KMS-11 (cell line): ENCODE data around the gene ACVRL1.

Source experiments
- H2AFZ ChIP-seq: fragments of 200-600 bp; sonication (generic); 2 replicates; pipeline ENCODE4 v1.6.1; 2016; ENCODE audit warnings: antibody characterized with exemption, mixed run types, low read depth
- H3K27ac ChIP-seq: fragments of 200-600 bp; sonication (generic); 2 replicates; pipeline ENCODE4 v1.6.1; 2016; ENCODE audit warnings: mild to moderate bottlenecking, mixed run types
- H3K27me3 ChIP-seq: fragments of 200-600 bp; sonication (generic); 2 replicates; pipeline ENCODE4 v1.6.1; 2017; ENCODE audit warnings: mild to moderate bottlenecking, low read depth, mixed run types, moderate library complexity; ENCODE audit not compliant: insufficient read depth
- H3K36me3 ChIP-seq: fragments of 200-600 bp; sonication (generic); 2 replicates; pipeline ENCODE4 v1.6.1; 2017; ENCODE audit warnings: mild to moderate bottlenecking, mixed run types; ENCODE audit not compliant: insufficient read depth
- H3K4me1 ChIP-seq: fragments of 200-600 bp; sonication (generic); 2 replicates; pipeline ENCODE4 v1.6.1; 2016; ENCODE audit warnings: mild to moderate bottlenecking, low read depth, mixed run types; ENCODE audit not compliant: poor library complexity, severe bottlenecking
- H3K4me2 ChIP-seq: fragments of 200-600 bp; sonication (generic); 2 replicates; pipeline ENCODE4 v1.7.0; 2016; ENCODE audit warnings: mild to moderate bottlenecking, mixed run types
- H3K4me3 ChIP-seq: fragments of 200-600 bp; sonication (generic); IDR thresholded peaks from 2 replicates; pipeline ENCODE4 v1.6.1; 2017; ENCODE audit warnings: low read depth, low read length, mixed read lengths; ENCODE audit not compliant: insufficient read depth
- H3K79me2 ChIP-seq: fragments of 200-600 bp; sonication (generic); 2 replicates; pipeline ENCODE4 v1.6.1; 2016; ENCODE audit warnings: low read depth, mixed run types; ENCODE audit not compliant: insufficient read depth
- H3K9ac ChIP-seq: fragments of 200-600 bp; sonication (generic); 2 replicates; pipeline ENCODE4 v1.6.1; 2016; ENCODE audit warnings: mild to moderate bottlenecking, mixed run types
- H4K20me1 ChIP-seq: fragments of 200-600 bp; sonication (generic); 2 replicates; pipeline ENCODE4 v1.6.1; 2016; ENCODE audit warnings: mild to moderate bottlenecking, mixed run types; ENCODE audit not compliant: insufficient read depth
- TF ChIP-seq, protein P1 (sequence below): fragments of 200-600 bp; sonication (generic); conservative IDR thresholded peaks from 2 replicates; pipeline ENCODE4 v1.6.1; 2017; ENCODE audit warnings: low read depth, mild to moderate bottlenecking, antibody characterized with exemption, low read length, moderate library complexity, mixed read lengths

Gene ACVRL1

DNA sequence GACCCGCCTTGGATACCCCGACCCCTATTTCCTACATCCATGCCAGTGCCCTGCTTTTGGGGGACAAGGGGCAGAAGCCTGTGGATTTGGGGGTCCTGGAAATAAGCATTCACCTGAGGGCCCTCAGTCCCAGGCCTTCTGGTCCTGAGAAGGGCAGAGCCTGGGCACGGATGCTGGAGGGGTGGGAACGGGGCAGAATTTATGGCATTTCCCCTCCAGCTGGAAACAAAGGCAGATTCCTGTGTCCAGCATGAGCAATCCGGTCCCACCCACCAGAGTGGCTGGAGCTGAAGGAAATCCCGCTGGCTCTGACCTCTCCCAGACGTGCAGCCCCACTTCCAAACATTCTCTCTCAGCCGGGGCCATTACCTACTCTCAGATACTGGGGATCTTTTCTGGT lies 10.1 kb upstream of the ACVRL1 start:
- TF ChIP-seq, protein P1, sequence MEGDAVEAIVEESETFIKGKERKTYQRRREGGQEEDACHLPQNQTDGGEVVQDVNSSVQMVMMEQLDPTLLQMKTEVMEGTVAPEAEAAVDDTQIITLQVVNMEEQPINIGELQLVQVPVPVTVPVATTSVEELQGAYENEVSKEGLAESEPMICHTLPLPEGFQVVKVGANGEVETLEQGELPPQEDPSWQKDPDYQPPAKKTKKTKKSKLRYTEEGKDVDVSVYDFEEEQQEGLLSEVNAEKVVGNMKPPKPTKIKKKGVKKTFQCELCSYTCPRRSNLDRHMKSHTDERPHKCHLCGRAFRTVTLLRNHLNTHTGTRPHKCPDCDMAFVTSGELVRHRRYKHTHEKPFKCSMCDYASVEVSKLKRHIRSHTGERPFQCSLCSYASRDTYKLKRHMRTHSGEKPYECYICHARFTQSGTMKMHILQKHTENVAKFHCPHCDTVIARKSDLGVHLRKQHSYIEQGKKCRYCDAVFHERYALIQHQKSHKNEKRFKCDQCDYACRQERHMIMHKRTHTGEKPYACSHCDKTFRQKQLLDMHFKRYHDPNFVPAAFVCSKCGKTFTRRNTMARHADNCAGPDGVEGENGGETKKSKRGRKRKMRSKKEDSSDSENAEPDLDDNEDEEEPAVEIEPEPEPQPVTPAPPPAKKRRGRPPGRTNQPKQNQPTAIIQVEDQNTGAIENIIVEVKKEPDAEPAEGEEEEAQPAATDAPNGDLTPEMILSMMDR, result no peak
- H2AFZ ChIP-seq, result no peak overlapping the region
- H3K79me2 ChIP-seq, result no peaks in the 10 kb centered on the region
- no peak overlapping the region for H3K4me3 ChIP-seq
- no peak overlapping the region for H3K27ac ChIP-seq
- no peaks in the 10 kb centered on the region for H3K36me3 ChIP-seq
- no peak overlapping the region for H3K4me2 ChIP-seq
- no peaks in the 10 kb centered on the region for H3K4me1 ChIP-seq
- no peaks in the 10 kb centered on the region for H4K20me1 ChIP-seq
- no peak overlapping the region for H3K9ac ChIP-seq
- no peaks in the 10 kb centered on the region for H3K27me3 ChIP-seq

DNA sequence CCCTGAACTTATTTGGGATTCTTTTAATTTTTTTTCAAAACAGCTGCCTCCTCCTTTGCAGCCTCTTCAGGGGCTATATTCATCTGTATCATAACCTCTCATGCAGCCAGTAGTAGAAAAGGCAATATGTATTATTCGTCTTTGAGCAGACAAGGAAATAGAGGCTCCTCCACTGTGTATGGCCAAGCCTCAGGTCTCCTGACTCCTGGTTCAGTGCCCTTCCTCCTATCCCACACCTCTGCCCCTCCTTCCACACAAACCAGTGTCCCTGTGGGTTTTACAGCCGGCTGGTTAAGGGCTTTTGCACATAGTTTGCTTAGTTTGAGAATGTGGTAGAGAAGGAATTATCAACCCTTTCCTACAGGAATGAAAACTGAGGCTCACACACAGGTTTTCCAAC lies 8.8 kb upstream of the ACVRL1 start:
- no peak overlapping the region for H3K4me2 ChIP-seq
- H3K9ac ChIP-seq, result no peak overlapping the region
- H3K4me1 ChIP-seq, result no peaks in the 10 kb centered on the region
- H3K79me2 ChIP-seq, result no peaks in the 10 kb centered on the region
- no peaks in the 10 kb centered on the region for H4K20me1 ChIP-seq
- no peak overlapping the region for H3K27ac ChIP-seq
- no peak overlapping the region for H3K4me3 ChIP-seq
- no peaks in the 10 kb centered on the region for H3K36me3 ChIP-seq
- no peaks in the 10 kb centered on the region for H3K27me3 ChIP-seq
- TF ChIP-seq, protein P1, result no peak
- no peak overlapping the region for H2AFZ ChIP-seq

- Histone ChIP-seq H3K4me2 (no peak overlapping the region), H3K9ac (no peak overlapping the region), H3K4me1 (no peaks in the 10 kb centered on the region), H3K27ac (no peak overlapping the region), H2AFZ (no peak overlapping the region), H3K4me3 (no peak overlapping the region), H3K79me2 (no peaks in the 10 kb centered on the region), H3K36me3 (no peaks in the 10 kb centered on the region), H4K20me1 (no peaks in the 10 kb centered on the region), H3K27me3 (no peaks in the 10 kb centered on the region)
- TF ChIP-seq, protein P1, result no peak
Observed at GRCh38 chr12:51898937-51899336, 8.4 kb upstream of the ACVRL1 start.

GRCh38 chr12:51900323-51900889 lies 6.9 kb upstream of the ACVRL1 start:
- TF ChIP-seq, protein P1, result no peak
- Histone ChIP-seq H3K9ac (no peak overlapping the region), H3K4me3 (no peak overlapping the region), H3K79me2 (no peaks in the 10 kb centered on the region), H3K4me1 (no peaks in the 10 kb centered on the region), H3K27ac (no peak overlapping the region), H2AFZ (no peak overlapping the region), H3K36me3 (no peaks in the 10 kb centered on the region), H3K27me3 (no peaks in the 10 kb centered on the region), H4K20me1 (no peaks in the 10 kb centered on the region), H3K4me2 (no peak overlapping the region)
